GM21390 (cell line): ENCODE results near the gene TRAPPC12.
"Not testable (repeated sequence)": the region's sequence is repeated elsewhere in the genome, so short reads cannot be mapped to it uniquely, and the experiment has no call there.

ENCODE experiments used
- ATAC-seq: cut with Tn5 transposase; IDR thresholded peaks from one replicate; pipeline ENCODE4 v1.9.1; 2021; ENCODE audit not compliant: unreplicated experiment

TRAPPC12 gene

DNA sequence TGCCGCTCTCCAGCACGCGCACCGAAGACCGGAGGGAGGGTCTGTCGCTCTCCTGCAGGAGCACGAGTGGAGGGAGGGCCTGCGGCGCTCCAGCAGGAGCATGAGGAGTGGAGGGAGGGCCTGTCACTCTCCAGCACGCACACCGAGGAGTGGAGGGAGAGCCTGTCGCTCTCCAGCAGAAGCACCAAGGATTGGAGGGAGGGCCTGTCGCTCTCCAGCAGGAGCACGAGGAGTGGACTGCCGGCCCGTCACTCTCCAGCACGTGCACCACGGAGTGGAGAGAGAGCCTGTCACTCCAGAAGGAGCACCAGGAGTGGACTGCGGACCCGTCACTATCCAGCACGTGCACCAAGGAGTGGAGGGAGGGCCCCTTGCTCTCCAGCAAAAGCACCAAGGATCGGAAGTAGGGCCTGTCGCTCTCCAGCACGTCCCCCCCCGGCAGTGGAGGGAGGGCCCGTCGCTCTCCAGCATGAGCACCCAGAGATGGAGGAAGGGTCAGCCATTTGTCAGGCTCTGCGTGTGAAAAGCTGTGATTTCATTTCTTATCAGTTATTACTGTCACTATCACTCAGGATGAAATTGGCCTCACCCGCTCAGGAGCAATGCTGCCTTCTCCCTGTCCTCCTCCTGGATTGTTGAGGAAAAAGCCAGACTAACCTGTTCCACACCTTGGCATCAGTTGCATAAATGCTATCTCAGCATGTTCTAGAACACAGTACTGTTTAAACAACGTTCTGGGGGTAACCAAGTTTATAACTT, 103.9 kb downstream of the TRAPPC12 start:
- no peak for ATAC-seq

DNA sequence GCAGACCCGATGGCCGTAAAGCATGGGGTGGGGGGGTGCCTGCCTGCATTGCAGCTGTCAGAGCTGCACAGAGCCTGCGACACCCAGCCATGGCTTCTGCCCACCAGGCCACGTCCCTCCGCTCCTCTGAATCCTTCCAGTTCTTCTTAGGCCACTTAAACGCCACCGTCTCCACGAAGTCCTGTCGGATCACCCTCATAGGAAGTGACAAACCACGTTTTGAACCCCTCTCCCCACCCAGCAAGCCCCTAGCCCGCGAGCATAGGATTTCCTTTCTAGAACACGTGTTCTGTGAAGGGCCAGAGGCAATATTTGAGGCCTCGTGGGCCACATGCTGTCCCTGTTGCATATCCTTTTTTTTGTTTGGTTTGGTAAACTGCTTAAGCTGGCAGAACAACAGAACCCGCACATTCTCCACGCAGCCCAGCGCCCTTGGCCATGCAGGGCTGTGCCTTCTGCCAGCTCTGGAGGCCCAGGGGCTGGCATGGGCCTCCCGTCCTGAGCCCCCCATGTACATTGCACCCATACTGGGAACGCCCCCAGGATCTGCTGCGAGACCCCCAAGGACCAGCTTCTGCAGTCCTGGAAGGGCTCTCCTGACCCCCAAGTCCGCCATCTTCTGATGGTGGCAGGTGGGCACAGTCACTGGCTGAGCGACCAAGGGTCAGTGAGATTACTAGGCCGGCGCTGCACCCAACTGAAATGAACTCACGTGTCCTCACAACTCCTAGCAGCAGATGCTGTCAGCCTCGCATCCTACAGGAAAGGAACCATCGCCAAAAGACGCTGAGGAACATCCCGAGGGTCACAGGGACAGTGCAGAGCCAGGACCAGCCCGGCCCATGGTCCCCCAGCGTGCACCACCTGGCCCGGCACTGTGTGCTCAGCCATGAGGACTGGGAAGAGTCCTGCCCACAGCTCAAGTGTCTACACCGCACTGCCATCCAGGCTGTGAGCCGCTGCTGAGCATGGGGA, 104.8 kb downstream of the TRAPPC12 start:
- no peak for ATAC-seq

GRCh38 chr2:3485166-3485565, 105.7 kb downstream of the TRAPPC12 start:
- ATAC-seq, result no peak

- ATAC-seq, result no peak
These were observed 106.8 kb downstream of the TRAPPC12 start for GRCh38 chr2:3486047-3487027.

- no peak for ATAC-seq
These were observed 107.5 kb downstream of the TRAPPC12 start for GRCh38 chr2:3487028-3487425.

GRCh38 chr2:3487432-3487831, 107.9 kb downstream of the TRAPPC12 start:
- no peak for ATAC-seq

DNA sequence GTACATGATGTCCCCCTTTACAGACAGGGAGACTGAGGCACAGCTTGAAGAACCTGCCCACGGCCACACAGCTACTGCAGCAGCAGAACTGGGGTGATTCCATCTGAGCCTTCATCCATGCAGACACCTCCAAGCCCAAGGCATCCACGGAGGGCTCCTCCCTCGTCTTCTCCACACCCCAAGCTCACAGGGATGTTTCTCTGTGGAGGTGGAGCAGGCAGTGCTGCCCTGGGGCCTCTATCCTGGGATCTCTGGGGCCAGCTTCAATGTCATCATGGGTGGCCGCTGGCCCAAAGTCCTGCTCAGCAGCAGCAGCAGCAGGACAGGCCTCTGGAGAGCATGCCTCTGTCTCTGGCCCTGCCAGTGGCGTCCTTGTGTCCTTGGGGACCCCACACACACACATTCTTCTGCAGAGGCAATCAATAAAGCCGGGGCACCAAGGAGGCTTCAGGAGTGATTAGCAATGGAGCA, 108.6 kb downstream of the TRAPPC12 start:
- ATAC-seq, result no peak

- ATAC-seq, result no peak
These were observed 109.6 kb downstream of the TRAPPC12 start for GRCh38 chr2:3488855-3489763.

DNA sequence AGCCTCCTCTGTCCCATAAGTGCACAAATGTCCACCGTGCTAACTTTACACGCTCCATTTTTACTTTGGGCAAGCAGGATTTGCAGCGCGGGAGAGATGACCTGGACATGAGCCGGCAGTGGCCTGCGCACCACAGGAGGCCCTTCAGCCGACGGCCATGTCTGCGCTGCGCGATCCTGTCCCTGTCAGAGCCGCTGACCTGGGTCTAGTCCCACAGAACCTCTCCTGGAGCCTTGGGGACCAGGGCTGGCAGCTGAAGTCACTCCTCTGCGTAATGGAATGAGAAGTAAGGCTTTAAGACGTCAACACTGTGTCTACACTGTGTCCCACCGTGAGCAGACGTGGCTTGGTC, 110.2 kb downstream of the TRAPPC12 start:
- ATAC-seq, result no peak

GRCh38 chr2:3490191-3491170, 111.0 kb downstream of the TRAPPC12 start:
- ATAC-seq, result no peak

DNA sequence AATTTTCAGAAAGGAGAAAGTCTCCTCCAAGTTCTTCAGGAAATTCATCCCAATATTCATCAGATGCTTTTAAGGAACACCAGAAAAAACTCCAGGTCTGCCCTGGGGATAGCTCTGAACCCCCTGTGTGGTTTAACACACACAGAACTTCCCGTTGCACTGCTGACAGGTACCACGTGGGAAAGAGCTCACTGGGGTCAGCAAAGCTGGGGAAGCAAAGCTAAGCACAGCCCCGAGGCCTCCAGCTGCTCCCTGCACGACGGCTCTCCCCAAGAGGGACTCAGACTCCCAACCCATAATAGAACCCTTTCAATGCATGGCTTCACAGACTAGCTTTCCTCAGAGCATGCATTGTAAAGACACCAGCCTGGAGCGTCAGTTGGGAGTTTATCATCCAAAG, 111.8 kb downstream of the TRAPPC12 start:
- ATAC-seq, result no peak

GRCh38 chr2:3491716-3492474, 112.4 kb downstream of the TRAPPC12 start:
- ATAC-seq, result no peak

- not testable (repeated sequence) for ATAC-seq
These were observed 112.9 kb downstream of the TRAPPC12 start for GRCh38 chr2:3492475-3492787.

DNA sequence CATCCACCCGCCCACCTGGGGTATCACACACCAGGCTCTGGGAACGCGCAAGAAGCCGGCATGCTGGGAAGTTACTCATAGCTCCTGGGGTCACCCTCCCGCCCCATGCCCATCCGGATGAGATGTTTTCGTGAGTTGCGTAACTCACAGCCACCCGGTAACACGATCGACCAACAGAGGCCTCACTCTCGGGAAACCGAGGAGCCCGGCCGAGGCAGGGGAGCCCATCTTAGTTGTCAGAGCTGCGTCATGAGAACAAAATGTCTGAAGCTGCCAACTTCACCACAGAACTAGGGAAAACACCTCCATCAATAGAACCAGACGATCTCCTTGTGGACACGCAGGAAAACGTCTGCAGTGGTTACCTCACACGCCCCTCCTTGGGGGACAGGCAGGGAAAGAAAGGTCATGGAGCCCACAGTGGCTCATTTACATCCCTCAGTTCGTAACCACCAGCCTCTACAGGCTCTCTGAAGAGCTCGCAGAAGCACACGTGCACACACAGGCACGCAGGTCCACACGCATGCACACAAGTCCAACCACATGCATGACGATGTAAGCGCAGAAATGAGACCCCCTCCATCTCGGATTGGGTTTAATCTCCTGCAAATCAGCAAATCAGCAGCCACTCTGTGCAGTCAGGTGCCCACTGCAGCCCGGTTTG, 113.6 kb downstream of the TRAPPC12 start:
- no peak for ATAC-seq

DNA sequence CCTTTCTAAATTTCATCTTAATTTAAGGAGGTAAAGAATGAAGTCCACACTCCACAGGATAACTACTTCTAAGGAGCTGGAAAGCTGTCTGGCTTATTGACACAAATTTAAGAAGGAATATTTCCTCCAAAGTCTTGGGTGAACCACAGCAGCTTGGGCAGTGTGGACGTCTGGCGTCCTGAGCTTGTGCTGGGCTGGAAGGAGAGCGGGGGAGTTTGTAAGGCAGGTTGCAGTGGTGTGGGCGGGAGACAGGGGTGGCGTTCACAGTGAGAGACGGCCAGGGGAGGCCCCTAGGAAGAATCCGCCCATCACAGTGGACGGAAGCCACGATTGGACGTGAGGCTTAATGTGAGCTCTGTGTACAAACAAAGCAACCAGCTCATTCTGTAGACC, 114.1 kb downstream of the TRAPPC12 start:
- no peak for ATAC-seq

GRCh38 chr2:3494984-3495666, 115.6 kb downstream of the TRAPPC12 start:
- no peak for ATAC-seq

DNA sequence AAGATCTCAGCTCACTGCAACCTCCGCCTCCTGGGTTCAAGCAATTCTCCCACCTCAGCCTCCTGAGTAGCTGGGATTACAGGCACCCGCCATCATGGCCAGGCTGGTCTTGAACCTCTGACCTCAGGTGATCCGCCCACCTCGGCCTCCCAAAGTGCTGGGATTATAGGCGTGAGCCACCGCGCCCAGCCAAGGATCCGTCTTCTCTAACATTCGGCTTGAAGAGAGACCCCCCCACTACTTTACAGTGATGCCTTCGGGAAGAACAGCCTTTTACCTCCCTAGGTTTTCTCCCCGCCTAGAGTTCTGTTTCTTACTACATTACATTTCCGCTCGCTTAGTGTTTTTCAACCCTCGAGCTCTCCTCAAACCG, 117.2 kb downstream of the TRAPPC12 start:
- ATAC-seq, result not testable (repeated sequence)
